Type B pancreatic cell (in vitro differentiated cells): Measurements from ENCODE around the gene MYH7. TPM values are rescaled to one million over a fixed set of nuclear protein-coding genes. Genes with fewer than 3 reads are reported as not detected.
"Not testable (repeated sequence)": the region's sequence is repeated elsewhere in the genome, so short reads cannot be mapped to it uniquely, and the experiment has no call there.

Experiments
- DNase-seq: peaks from one replicate; pipeline ENCODE4 v3.0.0; 2021; ENCODE audit warnings: mixed read lengths; ENCODE audit not compliant: unreplicated experiment; ENCODE audit errors: extremely low spot score
- H3K27ac Mint-ChIP-seq: 2 replicates; pipeline ENCODE4 v1.8.0; 2021; ENCODE audit warnings: mild to moderate bottlenecking, mixed read lengths
- H3K27me3 Mint-ChIP-seq: 2 replicates; pipeline ENCODE4 v1.8.0; 2021; ENCODE audit warnings: mixed read lengths
- H3K36me3 Mint-ChIP-seq: 2 replicates; pipeline ENCODE4 v1.8.0; 2021; ENCODE audit warnings: mixed read lengths
- H3K4me1 Mint-ChIP-seq: one replicate; pipeline ENCODE4 v1.8.0; 2021; ENCODE audit warnings: mixed read lengths; ENCODE audit not compliant: unreplicated experiment
- H3K4me3 Mint-ChIP-seq: 2 replicates; pipeline ENCODE4 v1.8.0; 2021; ENCODE audit warnings: mild to moderate bottlenecking, mixed read lengths
- H3K9me3 Mint-ChIP-seq: 2 replicates; pipeline ENCODE4 v1.8.0; 2021; ENCODE audit warnings: mixed read lengths
- total RNA-seq: library from RNA; stranded (reverse); gene quantifications from 2 replicates; pipeline ENCODE4 v1.2.1, GENCODE V29; 2021; ENCODE audit warnings: low replicate concordance
- TF ChIP-seq, protein P1 (sequence below): fragments of 200-600 bp; sonication (generic); conservative IDR thresholded peaks from 2 replicates; pipeline ENCODE4 v1.5.0; 2021; ENCODE audit warnings: antibody characterized with exemption, mild to moderate bottlenecking

MYH7 gene
- total RNA-seq, 1 donor from 2014 or later = 0.14 TPM

DNA sequence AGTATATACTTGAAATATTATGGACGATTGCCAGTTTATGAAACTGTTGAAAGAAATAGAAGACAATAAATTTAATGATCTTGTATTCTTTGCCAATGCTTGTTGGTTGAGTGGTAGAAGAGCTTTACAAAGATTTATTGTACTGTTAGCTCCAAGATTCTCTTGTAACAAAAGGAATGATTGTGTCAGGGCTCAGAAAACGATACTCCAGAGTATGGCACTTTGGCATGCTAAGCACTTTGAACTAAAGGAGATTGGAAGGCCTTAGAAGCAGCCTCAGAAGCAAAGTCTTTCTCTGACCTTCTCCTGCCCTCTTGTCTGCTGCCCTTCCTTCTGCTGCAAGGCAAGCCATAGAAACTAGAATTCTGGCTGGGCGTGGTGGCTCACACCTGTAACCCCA, 29.8 kb upstream of the MYH7 start:
- TF ChIP-seq, protein P1, sequence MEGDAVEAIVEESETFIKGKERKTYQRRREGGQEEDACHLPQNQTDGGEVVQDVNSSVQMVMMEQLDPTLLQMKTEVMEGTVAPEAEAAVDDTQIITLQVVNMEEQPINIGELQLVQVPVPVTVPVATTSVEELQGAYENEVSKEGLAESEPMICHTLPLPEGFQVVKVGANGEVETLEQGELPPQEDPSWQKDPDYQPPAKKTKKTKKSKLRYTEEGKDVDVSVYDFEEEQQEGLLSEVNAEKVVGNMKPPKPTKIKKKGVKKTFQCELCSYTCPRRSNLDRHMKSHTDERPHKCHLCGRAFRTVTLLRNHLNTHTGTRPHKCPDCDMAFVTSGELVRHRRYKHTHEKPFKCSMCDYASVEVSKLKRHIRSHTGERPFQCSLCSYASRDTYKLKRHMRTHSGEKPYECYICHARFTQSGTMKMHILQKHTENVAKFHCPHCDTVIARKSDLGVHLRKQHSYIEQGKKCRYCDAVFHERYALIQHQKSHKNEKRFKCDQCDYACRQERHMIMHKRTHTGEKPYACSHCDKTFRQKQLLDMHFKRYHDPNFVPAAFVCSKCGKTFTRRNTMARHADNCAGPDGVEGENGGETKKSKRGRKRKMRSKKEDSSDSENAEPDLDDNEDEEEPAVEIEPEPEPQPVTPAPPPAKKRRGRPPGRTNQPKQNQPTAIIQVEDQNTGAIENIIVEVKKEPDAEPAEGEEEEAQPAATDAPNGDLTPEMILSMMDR = no peak
- Mint-ChIP-seq H3K27me3 (peaks cover 4% of the 10 kb centered on the region), H3K4me1 (no peaks in the 10 kb centered on the region), H3K9me3 (no peaks in the 10 kb centered on the region), H3K36me3 (no peaks in the 10 kb centered on the region), H3K4me3 (no peak overlapping the region), H3K27ac (no peak overlapping the region)
- no peak for DNase-seq

DNA sequence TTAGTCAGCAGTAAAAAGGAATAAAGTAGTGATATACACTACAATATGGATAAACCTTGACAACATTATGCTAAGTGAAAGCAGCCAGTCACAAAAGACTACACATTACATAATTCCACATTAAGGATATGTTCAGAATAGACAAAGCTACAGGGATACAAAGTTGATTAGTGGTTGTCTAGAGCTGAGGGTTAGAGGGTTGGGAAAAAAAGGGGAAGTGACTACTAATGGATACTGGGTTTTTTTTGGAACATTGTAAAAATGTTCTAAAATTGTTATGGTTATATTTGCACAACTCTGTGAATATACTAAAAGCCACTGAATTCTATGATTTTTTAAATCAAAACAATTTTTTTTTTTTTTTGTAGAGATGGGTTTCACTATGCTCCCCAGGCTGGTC, 29.2 kb upstream of the MYH7 start:
- TF ChIP-seq, protein P1 = no peak
- Mint-ChIP-seq H3K4me3 (no peak overlapping the region), H3K4me1 (no peaks in the 10 kb centered on the region), H3K9me3 (no peaks in the 10 kb centered on the region), H3K27me3 (peaks cover 4% of the 10 kb centered on the region), H3K36me3 (no peaks in the 10 kb centered on the region), H3K27ac (no peak overlapping the region)
- DNase-seq = no peak

DNA sequence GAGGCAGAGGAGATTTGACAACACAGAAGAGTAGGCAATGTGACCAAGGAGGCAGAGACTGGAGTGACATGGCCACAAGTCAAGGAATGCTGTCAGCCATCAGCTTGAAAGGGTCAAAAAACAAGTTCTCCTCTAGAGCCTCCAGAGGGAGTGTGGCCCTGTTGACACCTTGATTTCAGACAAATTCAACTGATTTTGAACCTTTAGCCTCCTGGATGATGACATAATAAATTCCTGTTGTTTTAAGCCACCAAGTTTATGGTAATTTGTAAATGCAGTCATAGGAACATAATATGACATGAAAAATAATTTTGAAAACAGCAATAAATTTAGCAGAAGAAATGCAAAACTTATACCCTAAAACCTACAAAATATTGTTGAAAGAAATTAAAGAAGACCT, 25.5 kb upstream of the MYH7 start:
- Mint-ChIP-seq H3K9me3 (no peaks in the 10 kb centered on the region), H3K4me3 (no peak overlapping the region)

DNA sequence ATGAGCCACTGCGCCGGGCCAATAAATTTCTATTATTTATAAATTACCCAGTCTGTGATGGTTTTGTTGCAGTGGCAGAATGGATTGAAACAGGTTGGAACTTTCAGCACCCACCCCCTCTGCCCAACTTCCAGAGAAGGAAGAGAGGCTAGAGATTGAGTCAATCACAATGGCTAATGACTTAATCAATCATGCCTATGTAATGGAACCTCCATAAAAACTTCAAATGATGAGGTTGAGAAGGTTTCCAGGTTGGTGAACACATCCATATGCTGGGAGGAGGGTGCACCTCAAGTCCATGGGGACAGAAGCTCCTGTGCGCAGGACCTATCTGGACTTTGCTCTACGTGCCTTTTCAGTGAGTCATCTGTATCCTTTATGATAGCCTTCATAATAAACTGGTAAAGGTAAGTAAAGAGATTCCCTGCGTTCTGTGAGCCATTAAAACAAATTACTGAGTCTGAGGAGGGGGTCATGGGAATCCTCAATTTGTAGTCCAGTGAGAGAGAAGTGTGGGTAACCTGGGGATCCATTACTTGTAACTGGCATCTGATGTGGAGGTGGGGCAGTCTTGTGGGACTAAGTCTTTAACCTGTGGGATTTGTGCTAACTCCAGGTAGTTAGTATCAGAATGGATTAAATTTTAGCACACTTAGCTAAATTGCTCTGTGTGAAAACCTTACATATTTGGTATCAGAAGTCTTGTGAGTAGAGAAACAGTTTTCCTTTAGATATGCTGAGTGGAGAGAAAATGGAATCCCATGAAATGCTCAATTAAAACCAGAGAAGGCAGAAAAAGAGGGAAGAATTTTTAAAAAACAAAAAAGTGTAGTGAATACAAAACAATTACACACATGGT, 22.4 kb upstream of the MYH7 start:
- no peaks in the 10 kb centered on the region for H3K9me3 Mint-ChIP-seq
- H3K27me3 Mint-ChIP-seq = peaks cover 9% of the 10 kb centered on the region
- TF ChIP-seq, protein P1 = no peak
- peak overlapping the region; percentile 27 for H3K27ac Mint-ChIP-seq
- no peak overlapping the region for H3K4me3 Mint-ChIP-seq
- H3K4me1 Mint-ChIP-seq = no peaks in the 10 kb centered on the region
- no peaks in the 10 kb centered on the region for H3K36me3 Mint-ChIP-seq
- DNase-seq = no peak

More for the DNA sequence above, 25.5 kb upstream of the MYH7 start:
- Mint-ChIP-seq H3K27ac (no peak overlapping the region), H3K4me1 (no peaks in the 10 kb centered on the region), H3K36me3 (no peaks in the 10 kb centered on the region), H3K27me3 (peaks cover 9% of the 10 kb centered on the region)
- TF ChIP-seq, protein P1 = peak; percentile 24
- no peak for DNase-seq

DNA sequence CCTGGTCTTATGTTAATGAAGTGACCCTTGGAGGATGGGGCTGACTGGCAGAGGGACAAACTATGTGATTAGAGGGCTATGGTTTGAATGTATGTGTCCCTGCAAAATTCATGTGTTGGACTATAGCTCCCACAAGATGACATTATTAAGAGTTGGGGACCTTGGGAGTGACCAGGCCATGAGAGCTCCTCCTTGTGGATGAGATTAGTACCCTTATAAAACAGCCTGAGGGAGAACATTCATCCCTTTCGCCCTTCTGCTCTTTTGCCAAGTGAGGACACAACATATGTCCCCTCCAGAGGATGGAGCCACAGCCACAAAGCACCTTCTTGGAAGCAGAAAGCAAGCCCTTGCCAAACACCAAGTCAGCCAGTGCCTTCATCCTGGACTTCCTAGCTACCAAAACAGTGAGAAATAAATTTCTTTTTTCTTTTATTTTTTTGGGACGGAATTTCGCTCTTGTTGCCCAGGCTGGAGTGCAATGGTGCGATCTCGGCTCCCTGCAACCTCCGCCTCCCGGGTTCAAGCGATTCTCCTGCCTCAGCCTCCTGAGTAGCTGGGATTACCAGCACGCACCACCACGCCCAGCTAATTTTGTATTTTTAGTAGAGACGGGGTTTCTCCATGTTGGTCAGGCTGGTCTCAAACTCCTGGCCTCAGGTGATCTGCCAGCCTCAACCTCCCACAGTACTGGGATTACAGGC, 21.6 kb upstream of the MYH7 start:
- H3K4me1 Mint-ChIP-seq, H3K9me3 Mint-ChIP-seq, H3K27me3 Mint-ChIP-seq, DNase-seq, H3K4me3 Mint-ChIP-seq, H3K27ac Mint-ChIP-seq, H3K36me3 Mint-ChIP-seq: not testable (repeated sequence)
- TF ChIP-seq, protein P1 = peak; percentile 51
